ENCODE measurements around the gene IGFN1.

DNA sequence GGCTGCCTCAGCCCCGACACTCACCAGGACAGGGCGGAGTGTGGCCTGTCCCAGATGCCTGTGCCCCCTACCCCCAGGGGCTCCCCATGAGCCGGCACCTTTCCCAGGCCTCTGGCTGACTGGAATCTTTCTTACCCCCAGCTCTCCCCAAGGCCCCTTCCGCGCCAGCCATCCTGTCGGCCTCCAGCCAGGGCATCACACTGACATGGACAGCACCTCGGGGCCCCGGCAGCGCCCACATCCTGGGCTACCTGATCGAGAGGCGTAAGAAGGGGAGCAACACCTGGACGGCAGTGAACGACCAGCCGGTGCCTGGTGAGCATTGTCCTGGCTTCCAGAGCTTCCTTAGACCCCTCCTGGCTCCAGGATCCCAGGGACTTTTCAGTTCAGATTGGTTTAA is 26.5 kb downstream of the IGFN1 start:
- TF ChIP-seq CTCF (IDR thresholded peaks at IDR 0.05) (no peak), POLR2A (IDR thresholded peaks at IDR 0.05) (no peak)
